ACC112 (cell line): Measurements from ENCODE around the gene PIK3R6.
A peak's percentile ranks its signal among the peaks of the same experiment; 100 is the strongest.

ENCODE experiments used
- H2AFZ ChIP-seq: fragments of 200-600 bp; sonication (generic); one replicate; pipeline ENCODE4 v1.6.0; 2017; ENCODE audit warnings: antibody characterized with exemption, low read length; ENCODE audit not compliant: unreplicated experiment
- H3K27ac ChIP-seq: fragments of 200-600 bp; sonication (generic); 2 replicates; pipeline ENCODE4 v1.5.1; 2014; ENCODE audit warnings: low read depth, mild to moderate bottlenecking, antibody characterized with exemption, low read length, moderate library complexity
- H3K27me3 ChIP-seq: fragments of 200-600 bp; sonication (generic); 2 replicates; pipeline ENCODE4 v1.6.1; 2014; ENCODE audit warnings: mild to moderate bottlenecking, antibody characterized with exemption, low read length, moderate library complexity, mixed read lengths; ENCODE audit not compliant: insufficient read depth
- H3K36me3 ChIP-seq: fragments of 200-600 bp; sonication (generic); 2 replicates; pipeline ENCODE4 v1.6.1; 2016; ENCODE audit warnings: mild to moderate bottlenecking, antibody characterized with exemption, low read length, moderate library complexity, mixed read lengths; ENCODE audit not compliant: insufficient read depth
- H3K4me1 ChIP-seq: fragments of 200-600 bp; sonication (generic); one replicate; pipeline ENCODE4 v1.6.1; 2016; ENCODE audit warnings: low read length, mixed read lengths; ENCODE audit not compliant: insufficient read depth, unreplicated experiment, control insufficient read depth
- H3K4me3 ChIP-seq: fragments of 200-600 bp; sonication (generic); 2 replicates; pipeline ENCODE4 v1.5.1; 2014; ENCODE audit warnings: mild to moderate bottlenecking, low read depth, low read length
- H3K79me2 ChIP-seq: fragments of 200-600 bp; sonication (generic); one replicate; pipeline ENCODE4 v1.6.0; 2016; ENCODE audit warnings: low read length; ENCODE audit not compliant: control insufficient read depth, unreplicated experiment, insufficient read depth

Gene PIK3R6

DNA sequence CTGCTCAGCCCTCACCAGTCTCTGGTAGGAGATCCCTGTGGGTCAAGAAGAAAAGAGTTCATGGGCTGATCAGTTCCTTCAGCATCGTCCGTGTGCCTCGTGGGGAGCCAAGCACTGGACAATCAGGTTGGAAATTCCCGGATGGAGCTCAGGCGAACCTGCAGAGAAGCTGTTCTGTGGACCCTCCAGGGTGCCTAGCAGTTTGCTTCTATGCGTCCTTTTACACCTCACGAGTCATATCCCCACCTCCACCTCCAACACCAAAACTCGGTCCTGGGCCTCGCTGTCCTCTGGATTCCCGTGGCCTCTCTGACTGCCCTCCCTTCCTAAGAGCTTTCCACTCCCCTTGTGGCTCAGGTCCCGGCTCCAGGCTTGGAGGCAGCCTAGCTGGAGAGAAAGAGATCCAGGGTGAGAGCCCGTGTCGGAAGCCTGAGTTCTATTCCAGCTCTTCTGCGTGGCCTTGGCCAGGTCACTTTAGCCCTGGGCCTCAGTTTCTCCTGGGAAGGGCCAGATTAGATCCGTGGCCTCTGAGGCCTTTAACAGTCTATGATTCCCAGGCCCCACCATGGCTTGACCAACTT, 26.2 kb upstream of the PIK3R6 start:
- peaks cover 24% of the 10 kb centered on the region for H3K27me3 ChIP-seq
- no peak overlapping the region for H3K27ac ChIP-seq

DNA sequence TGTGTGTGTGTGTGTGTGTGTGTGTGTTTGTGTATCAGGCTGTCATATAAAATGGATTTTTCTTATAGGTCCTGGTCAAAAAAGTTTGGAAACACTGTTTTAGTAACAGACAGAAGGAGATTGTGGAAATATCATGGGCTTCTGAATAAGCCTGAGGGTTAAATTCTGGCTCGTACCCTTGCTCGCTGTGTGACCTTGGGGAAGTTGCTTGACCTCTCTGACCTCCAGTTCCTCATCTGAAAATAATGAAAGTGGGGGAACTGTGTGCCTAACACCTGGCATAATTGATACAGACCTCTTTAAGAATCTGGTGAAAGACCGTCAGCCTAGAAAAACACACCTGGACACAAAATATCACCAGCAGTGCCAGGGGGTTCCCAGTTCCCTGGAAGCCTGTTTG, 25.6 kb upstream of the PIK3R6 start:
- Histone ChIP-seq H3K79me2 (no peaks in the 10 kb centered on the region), H3K4me3 (no peak overlapping the region), H3K36me3 (no peaks in the 10 kb centered on the region), H3K4me1 (no peaks in the 10 kb centered on the region), H2AFZ (no peak overlapping the region), H3K27ac (no peak overlapping the region), H3K27me3 (peaks cover 17% of the 10 kb centered on the region; the same call in 1 of the 2 replicates)

More for the DNA sequence above, 26.2 kb upstream of the PIK3R6 start:
- Histone ChIP-seq H2AFZ (no peak overlapping the region), H3K36me3 (no peaks in the 10 kb centered on the region), H3K4me1 (no peaks in the 10 kb centered on the region), H3K4me3 (no peak overlapping the region), H3K79me2 (no peaks in the 10 kb centered on the region)

DNA sequence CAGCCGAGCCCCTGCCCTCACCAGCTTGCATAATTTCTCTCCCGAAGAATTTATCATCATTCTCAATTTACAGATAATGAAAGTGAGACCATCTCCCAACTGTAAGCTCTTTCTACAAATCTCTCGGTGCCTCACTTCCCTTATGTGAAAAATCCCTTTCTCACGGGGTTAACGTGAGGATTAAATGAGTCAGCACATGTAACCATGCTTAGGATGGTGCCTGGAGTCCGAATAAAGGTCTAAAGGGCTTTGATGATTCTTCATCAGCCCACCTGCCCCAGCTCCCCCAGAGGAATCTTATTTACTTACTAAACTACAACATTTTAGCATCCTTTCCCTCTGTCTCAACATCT, 24.8 kb upstream of the PIK3R6 start:
- H2AFZ ChIP-seq: peak overlapping the region; percentile 26
- no peaks in the 10 kb centered on the region for H3K4me1 ChIP-seq
- no peaks in the 10 kb centered on the region for H3K79me2 ChIP-seq
- peaks cover 12% of the 10 kb centered on the region; the same call in 1 of the 2 replicates for H3K27me3 ChIP-seq
- no peak overlapping the region for H3K4me3 ChIP-seq
- H3K27ac ChIP-seq: no peak overlapping the region
- no peaks in the 10 kb centered on the region for H3K36me3 ChIP-seq

DNA sequence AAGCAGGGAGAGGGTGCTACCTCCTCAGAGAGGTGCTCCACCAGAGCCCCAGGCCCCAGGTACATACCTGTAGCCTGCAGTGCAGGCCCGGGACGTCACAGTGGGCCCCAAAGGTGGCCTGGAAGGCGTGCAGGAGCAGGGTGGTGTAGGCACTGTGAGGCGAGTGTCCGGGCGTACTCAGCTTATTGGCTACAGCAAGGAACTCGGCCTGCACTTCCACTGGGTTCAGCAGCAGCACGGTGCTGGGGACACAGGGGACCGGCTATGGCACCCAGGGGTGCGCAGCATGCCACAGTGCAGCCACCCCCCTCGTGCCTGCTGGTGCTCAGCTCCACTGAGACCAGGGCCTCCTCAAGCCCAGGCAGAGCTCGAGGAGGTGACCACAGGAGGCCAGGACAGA, 23.2 kb upstream of the PIK3R6 start:
- H2AFZ ChIP-seq: no peak overlapping the region
- no peaks in the 10 kb centered on the region for H3K79me2 ChIP-seq
- no peak overlapping the region for H3K27ac ChIP-seq
- H3K36me3 ChIP-seq: no peaks in the 10 kb centered on the region
- no peak overlapping the region for H3K4me3 ChIP-seq
- H3K4me1 ChIP-seq: no peaks in the 10 kb centered on the region
- no peaks in the 10 kb centered on the region for H3K27me3 ChIP-seq

DNA sequence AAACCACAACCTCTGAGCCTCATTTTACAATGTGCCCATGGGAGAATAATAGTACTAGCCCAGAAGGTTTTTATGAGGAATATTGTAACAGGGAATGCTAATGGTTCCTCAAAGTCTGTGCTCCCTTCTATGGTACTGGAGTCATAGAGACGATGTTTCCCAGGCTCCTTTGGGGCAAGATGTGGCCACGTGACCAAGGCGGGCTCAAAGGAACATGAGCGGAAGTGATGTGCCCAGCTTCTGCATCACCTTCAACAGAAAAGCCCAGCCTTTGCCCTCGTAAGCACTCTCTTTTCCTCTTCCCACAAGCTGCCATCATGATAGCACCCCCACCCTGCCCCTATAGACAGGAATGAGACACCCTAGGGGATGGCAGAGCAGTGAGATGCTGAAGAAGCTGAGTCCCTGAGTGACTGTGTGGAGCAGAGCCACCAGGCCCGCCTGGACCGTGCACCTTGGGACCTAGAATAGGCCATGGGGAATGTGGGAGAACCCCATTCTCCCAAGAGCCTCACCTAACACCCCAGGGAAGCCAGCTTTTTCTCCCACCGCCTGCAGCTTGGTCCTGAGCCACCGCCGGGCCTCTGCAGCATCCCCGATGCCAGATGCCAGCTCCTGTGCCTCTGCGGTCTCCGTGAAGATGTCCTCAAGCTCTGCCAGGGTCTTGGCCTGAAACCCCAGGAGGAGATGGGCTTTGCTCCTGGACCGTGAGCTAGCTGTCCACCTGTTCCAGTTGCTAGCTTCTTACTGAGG, 22.2 kb upstream of the PIK3R6 start:
- no peak overlapping the region for H2AFZ ChIP-seq
- no peaks in the 10 kb centered on the region for H3K27me3 ChIP-seq
- H3K27ac ChIP-seq: no peak overlapping the region
- H3K4me1 ChIP-seq: no peaks in the 10 kb centered on the region
- no peak overlapping the region for H3K4me3 ChIP-seq
- no peaks in the 10 kb centered on the region for H3K36me3 ChIP-seq
- no peaks in the 10 kb centered on the region for H3K79me2 ChIP-seq

DNA sequence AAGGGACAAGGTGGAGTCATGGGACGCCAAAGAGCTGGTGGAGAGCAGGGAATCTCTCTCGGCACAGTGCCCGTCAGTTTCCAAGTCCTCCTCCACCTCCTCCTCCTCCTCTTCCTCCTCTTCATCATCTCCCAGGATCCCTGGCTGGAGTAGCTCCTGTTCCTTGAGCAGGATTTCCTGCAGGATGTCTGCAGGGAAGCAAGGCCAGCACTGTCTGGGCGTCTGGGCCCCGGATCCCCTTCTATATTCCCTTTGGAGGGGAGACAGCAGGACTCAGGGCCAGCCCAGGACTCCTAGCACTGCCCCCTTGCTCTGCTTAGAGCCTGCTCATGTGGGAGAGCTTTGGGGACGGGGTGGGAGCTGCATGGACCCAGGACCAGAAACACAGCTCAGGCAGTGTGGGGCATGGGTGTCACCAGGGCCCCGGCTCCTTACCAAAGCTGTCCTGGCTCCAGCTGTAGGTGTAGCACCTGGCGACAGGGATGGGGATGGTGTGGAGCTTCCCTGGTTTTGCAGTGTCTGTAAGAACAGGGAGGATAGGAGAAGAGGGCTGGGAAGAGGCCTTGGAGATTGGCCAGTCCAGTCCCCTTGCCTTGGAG, 21.3 kb upstream of the PIK3R6 start:
- Histone ChIP-seq H3K79me2 (no peaks in the 10 kb centered on the region), H3K36me3 (no peaks in the 10 kb centered on the region), H3K27ac (no peak overlapping the region), H2AFZ (no peak overlapping the region), H3K4me3 (no peak overlapping the region), H3K27me3 (no peaks in the 10 kb centered on the region), H3K4me1 (no peaks in the 10 kb centered on the region)

DNA sequence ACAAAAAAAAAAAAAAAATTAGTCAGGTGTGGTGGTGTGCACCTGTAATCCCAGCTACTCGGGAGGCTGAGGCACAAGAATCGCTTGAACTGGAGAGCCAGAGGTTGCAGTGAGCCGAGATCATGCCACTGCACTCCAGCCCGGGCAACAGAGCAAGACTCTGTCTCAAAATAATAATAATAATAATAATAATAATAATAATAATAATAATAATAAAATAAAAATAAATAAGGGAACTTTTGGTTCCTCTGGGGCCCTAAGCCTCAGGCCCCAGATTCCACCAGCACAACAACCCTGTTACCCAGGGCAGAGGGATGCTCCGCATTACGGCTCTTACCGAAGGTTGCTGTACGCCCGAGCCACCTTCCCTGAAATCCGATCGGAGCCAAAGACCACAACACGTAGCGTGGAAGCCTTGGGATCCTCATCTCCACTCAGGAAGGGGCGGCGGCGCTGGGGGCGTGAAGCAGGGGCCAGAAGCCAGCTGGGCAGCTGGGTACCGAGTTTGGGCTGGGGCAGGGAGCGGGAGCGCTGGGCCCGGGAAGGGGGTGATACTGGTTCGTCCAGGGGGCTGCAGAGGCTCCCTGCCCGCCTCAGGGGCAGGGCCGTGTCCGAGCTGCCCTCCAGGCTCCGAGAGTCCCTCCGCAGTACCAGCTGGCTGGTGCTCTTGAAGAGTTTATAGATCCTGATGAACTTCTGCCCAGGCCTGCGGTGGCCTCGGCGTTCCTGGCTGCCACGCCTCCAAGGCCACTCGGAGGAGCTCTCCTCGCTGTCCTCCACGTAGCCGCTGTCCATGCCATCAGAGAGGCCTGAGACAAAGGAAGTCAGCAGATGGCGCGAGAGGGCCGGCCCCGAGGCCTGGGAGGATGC, 20.6 kb upstream of the PIK3R6 start:
- H3K4me1 ChIP-seq: no peaks in the 10 kb centered on the region
- no peaks in the 10 kb centered on the region for H3K36me3 ChIP-seq
- no peaks in the 10 kb centered on the region for H3K79me2 ChIP-seq
- H3K4me3 ChIP-seq: no peak overlapping the region
- no peaks in the 10 kb centered on the region for H3K27me3 ChIP-seq
- no peak overlapping the region for H2AFZ ChIP-seq
- H3K27ac ChIP-seq: no peak overlapping the region

DNA sequence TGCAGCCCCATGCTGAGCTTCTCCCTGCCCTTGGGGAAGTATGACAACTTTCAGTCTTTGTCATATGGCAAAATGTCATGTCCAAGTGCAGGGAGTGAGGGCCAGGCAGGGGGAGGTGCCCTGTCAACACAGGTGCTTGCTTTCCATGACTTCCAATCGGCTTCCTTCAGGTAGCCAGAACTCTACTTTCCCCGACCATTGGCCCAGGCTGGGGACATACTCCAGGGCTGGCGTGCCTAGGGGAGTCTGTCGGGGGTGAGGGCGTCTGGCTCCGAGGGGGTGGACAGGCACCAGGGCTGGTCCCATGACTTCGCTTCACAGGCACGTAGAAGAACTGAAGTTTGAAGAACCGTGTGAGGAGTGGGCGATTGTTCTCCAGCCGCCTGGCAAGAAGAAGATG, 19.8 kb upstream of the PIK3R6 start:
- Histone ChIP-seq H3K36me3 (no peaks in the 10 kb centered on the region), H2AFZ (no peak overlapping the region), H3K79me2 (no peaks in the 10 kb centered on the region), H3K4me3 (no peak overlapping the region), H3K27me3 (no peaks in the 10 kb centered on the region), H3K4me1 (no peaks in the 10 kb centered on the region), H3K27ac (no peak overlapping the region)

DNA sequence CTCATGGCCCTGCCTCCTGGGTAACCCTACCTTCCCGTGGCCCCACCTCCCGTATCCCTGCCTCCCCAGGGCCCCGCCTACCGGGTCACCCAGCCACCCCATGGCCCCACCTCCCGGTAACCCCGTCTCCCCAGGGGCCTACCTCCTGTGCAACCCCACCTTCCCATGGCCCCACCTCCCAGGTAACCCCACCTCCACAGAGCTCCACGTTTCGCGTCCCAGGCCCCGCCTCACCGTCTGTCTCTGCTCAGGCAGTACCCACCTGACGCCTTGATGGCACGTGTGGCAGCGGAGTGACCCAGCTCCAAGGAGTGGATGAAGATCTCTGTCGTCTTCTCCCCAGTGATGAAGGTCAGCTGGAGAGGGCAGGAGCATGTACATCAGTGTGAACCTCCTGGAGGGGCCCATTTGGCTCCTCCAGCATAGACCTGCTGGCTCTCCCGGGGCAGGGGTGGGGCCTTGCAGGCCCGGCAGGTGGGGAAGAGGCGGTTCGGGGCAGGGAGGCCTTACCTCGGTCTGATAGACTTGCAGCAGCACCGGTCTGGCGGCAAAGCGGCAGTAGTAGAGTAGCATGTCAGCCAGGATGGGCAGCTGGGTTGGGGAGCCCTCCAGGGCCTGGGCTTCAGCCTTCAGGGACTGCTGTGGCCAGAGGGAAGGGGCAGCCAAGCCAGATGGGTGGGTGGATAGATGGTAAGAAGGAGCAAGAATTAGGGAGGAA, 18.7 kb upstream of the PIK3R6 start:
- no peaks in the 10 kb centered on the region for H3K4me1 ChIP-seq

More for the DNA sequence above, 18.7 kb upstream of the PIK3R6 start:
- Histone ChIP-seq H3K27ac (no peak overlapping the region), H3K27me3 (no peaks in the 10 kb centered on the region), H3K4me3 (no peak overlapping the region), H3K79me2 (no peaks in the 10 kb centered on the region), H3K36me3 (no peaks in the 10 kb centered on the region), H2AFZ (no peak overlapping the region)
